Measurements from ENCODE around the gene FDXR.

DNA sequence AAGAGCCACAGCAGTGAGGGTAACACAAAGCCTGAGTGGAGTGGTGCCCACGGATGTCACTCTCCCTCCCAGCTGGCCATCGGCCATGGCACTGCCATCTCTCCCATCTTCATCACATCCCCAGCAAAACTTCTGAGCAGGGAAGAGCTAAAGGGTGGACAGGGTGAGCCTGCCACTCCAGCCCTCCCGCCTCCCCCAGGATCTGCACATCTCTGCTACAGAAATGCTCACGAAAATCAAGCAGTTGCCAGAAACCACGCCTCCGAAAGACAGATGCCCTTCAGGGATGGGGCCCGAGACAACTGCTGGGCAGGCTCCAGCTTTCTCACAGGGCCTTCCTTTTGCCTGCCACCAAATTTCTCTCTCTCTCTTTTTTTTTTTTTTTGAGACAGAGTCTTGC, 16.7 kb downstream of the FDXR start:
- TF ChIP-seq POLR2AphosphoS5 (IDR thresholded peaks at IDR 0.05; ENCODE audit: low read depth, low read length) = no peak
- no peak for TF ChIP-seq EZH2 (IDR thresholded peaks at IDR 0.05; ENCODE audit: low read depth, low read length, severe bottlenecking)
- TF ChIP-seq POLR2A (IDR thresholded peaks at IDR 0.05; ENCODE audit: control extremely low read depth in 1 of 2, low read depth in 2 of 2, low read length in 2 of 2) = no peak

All from H1 (cell line).